ENCODE results near the gene RAB11FIP4. TPM values are rescaled to one million over a fixed set of nuclear protein-coding genes. Genes with fewer than 3 reads are reported as not detected.

The RAB11FIP4 gene
- total RNA-seq, 4 donors from 2014 or later = 9.9 to 23.6 (median 16.1) TPM

- WGBS, 2 donors = 40 to 58% methylated on average over 10 to 16 of the region's 18 CpGs
- no peak for TF ChIP-seq POLR2A (IDR thresholded peaks at IDR 0.05)
- TF ChIP-seq, protein P1, sequence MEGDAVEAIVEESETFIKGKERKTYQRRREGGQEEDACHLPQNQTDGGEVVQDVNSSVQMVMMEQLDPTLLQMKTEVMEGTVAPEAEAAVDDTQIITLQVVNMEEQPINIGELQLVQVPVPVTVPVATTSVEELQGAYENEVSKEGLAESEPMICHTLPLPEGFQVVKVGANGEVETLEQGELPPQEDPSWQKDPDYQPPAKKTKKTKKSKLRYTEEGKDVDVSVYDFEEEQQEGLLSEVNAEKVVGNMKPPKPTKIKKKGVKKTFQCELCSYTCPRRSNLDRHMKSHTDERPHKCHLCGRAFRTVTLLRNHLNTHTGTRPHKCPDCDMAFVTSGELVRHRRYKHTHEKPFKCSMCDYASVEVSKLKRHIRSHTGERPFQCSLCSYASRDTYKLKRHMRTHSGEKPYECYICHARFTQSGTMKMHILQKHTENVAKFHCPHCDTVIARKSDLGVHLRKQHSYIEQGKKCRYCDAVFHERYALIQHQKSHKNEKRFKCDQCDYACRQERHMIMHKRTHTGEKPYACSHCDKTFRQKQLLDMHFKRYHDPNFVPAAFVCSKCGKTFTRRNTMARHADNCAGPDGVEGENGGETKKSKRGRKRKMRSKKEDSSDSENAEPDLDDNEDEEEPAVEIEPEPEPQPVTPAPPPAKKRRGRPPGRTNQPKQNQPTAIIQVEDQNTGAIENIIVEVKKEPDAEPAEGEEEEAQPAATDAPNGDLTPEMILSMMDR (IDR thresholded peaks at IDR 0.05) = no peak
- Histone ChIP-seq H3K36me3 (no peaks in the 10 kb centered on the region), H3K27me3 (peaks cover 0 to 14% (median 0%) of the 10 kb centered on the region in 4 donors), H3K27ac (peak overlapping the region; percentile 18 to 30 (median 24)), H3K4me1 (peaks cover 34 to 93% (median 67%) of the 10 kb centered on the region in 3 donors), H3K9me3 (no peaks in the 10 kb centered on the region), H3K4me3 (no peak overlapping the region)
- DNase-seq = no peak
- intact Hi-C loops (cut with DNase I) = no loop called here
Measured at GRCh38 chr17:31491376-31492131, 100.1 kb downstream of the RAB11FIP4 start.

- intact Hi-C loops (cut with DNase I) = no loop called here
- no peak overlapping the region for H3K4me3 ChIP-seq
- no peaks in the 10 kb centered on the region for H3K36me3 ChIP-seq
- no peaks in the 10 kb centered on the region for H3K9me3 ChIP-seq
- H3K27ac ChIP-seq = peak overlapping the region; percentile 18 to 30 (median 24)
- TF ChIP-seq POLR2A (IDR thresholded peaks at IDR 0.05) = no peak
- peaks cover 34 to 87% (median 63%) of the 10 kb centered on the region in 3 donors for H3K4me1 ChIP-seq
- DNase-seq = no peak
- H3K27me3 ChIP-seq = peaks cover 0 to 14% (median 0%) of the 10 kb centered on the region in 4 donors
- WGBS, 2 donors = 92 to 94% methylated on average over 3 to 5 of the region's 5 CpGs
Measured at GRCh38 chr17:31492206-31492605, 100.7 kb downstream of the RAB11FIP4 start.

- Histone ChIP-seq H3K4me1 (peaks cover 34 to 85% (median 60%) of the 10 kb centered on the region in 3 donors), H3K27ac (peak overlapping the region in 2 of 4 donors; percentile 70 to 84), H3K9me3 (no peaks in the 10 kb centered on the region), H3K4me3 (no peak overlapping the region), H3K27me3 (peaks cover 0 to 7% (median 0%) of the 10 kb centered on the region in 4 donors), H3K36me3 (no peaks in the 10 kb centered on the region)
- intact Hi-C loops (cut with DNase I) = no loop called here
- peak; percentile 44 for DNase-seq
- TF ChIP-seq, protein P1 (IDR thresholded peaks at IDR 0.05) = no peak
- no peak for TF ChIP-seq POLR2A (IDR thresholded peaks at IDR 0.05)
- 72 to 74% methylated on average over 8 to 10 of the region's 11 CpGs for WGBS, 2 donors
Measured at GRCh38 chr17:31492880-31493655, 101.6 kb downstream of the RAB11FIP4 start.

DNA sequence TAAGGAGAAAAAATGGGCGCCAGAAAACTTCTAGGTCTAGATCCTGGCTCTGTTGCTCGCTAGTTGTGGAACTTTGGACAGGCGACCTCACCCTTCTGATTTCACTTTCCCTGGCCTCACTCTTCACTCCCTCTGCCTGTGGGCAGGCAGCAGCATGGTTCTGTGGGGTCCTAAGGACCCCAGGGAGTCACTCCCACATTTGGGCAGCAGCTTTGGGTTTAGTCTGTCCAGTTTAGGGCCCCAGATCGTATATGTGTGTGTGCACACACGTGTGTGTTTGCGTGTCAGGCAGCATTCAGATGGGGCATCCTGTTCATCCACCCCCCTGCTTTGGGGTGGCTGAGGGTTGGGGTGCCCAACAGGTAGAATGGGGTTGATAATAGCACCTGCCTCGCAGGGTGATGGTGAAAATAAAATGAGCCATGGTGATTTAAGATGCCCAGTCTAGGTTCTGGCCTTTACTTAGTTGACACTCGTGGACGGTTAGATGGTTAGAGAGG lies 102.2 kb downstream of the RAB11FIP4 start:
- TF ChIP-seq, protein P1 (IDR thresholded peaks at IDR 0.05) = no peak
- Histone ChIP-seq H3K9me3 (no peaks in the 10 kb centered on the region), H3K36me3 (no peaks in the 10 kb centered on the region), H3K4me3 (no peak overlapping the region), H3K27me3 (peaks cover 0 to 2% (median 0%) of the 10 kb centered on the region in 4 donors), H3K27ac (peak overlapping the region; percentile 50 to 84 (median 64)), H3K4me1 (peaks cover 34 to 83% (median 56%) of the 10 kb centered on the region in 3 donors)
- intact Hi-C loops (cut with DNase I) = no loop called here
- no peak for DNase-seq
- WGBS, 2 donors = 75 to 78% methylated on average over 9 of the region's 9 CpGs

DNA sequence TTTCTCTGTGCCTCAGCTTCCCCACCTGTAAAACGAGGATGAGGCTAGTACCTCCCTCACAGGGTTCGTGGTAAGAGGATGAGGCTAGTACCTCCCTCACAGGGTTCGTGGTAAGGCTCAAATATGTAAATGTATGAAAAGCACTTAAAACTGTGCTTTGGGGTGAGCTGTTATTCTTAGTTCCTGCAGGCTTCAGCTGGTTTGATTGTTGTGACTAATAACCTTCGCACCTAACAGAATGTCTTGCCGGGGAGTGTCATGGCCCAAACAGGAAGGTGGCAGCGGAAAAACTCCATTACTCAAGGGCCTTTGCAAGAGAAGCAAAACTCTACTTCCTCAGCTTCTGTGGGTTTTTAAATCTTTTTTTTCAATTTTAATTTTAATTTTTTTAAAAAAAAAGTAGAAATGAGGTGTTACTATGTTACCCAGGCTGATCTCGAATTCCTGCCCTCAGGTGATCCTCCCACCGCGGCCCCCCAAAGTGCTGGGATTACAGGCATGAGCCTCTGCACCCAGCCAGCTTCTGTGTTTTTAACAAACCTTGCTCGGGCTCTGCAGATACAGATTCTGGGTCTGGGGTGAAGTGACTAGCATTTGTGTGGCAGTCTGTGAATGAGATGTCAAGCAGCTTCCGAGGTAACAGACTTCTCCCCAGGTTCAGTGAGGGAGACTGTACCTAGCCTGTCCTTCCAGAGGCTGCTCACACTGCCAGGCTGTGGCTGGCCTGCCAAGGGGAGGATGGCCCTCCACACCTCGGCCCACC lies 103.0 kb downstream of the RAB11FIP4 start:
- TF ChIP-seq, protein P1 (IDR thresholded peaks at IDR 0.05) = no peak
- TF ChIP-seq POLR2A (IDR thresholded peaks at IDR 0.05) = no peak
- H3K36me3 ChIP-seq = no peaks in the 10 kb centered on the region
- H3K4me3 ChIP-seq = no peak overlapping the region
- H3K4me1 ChIP-seq = peaks cover 34 to 76% (median 49%) of the 10 kb centered on the region in 3 donors
- peak overlapping the region; percentile 71 to 84 (median 82) for H3K27ac ChIP-seq
- no peaks in the 10 kb centered on the region for H3K27me3 ChIP-seq
- H3K9me3 ChIP-seq = no peaks in the 10 kb centered on the region
- 44 to 45% methylated on average over 11 of the region's 12 CpGs for WGBS, 2 donors
- DNase-seq = no peak
- intact Hi-C loops (cut with DNase I) = no loop called here
